Measurements from ENCODE around the gene SDC1.

GRCh38 chr2:20156076-20156759 is 68.7 kb downstream of the SDC1 start:
- no peak for TF ChIP-seq CTCF (IDR thresholded peaks at IDR 0.05)
- TF ChIP-seq IRF3 (IDR thresholded peaks at IDR 0.05; ENCODE audit: low read depth, low read length): no peak
- TF ChIP-seq POLR2AphosphoS5 (IDR thresholded peaks at IDR 0.05; ENCODE audit: low read depth, low read length): no peak
- no peak for TF ChIP-seq REST (IDR thresholded peaks at IDR 0.05; ENCODE audit: low read depth, low read length)
- TF ChIP-seq EP300 (IDR thresholded peaks at IDR 0.05; ENCODE audit: borderline replicate concordance in 1 of 2, low read depth in 1 of 2, low read length in 1 of 2): no peak
